NCI-H2227 (cell line): Measurements from ENCODE around the gene BST1.
A peak's percentile ranks its signal among the peaks of the same experiment; 100 is the strongest.

Experiments
- DNase-seq: peaks from one replicate; lab custom pipeline; 2025; ENCODE audit not compliant: unreplicated experiment; lab: John Stamatoyannopoulos, UW

Gene BST1, protein sequence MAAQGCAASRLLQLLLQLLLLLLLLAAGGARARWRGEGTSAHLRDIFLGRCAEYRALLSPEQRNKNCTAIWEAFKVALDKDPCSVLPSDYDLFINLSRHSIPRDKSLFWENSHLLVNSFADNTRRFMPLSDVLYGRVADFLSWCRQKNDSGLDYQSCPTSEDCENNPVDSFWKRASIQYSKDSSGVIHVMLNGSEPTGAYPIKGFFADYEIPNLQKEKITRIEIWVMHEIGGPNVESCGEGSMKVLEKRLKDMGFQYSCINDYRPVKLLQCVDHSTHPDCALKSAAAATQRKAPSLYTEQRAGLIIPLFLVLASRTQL

DNA sequence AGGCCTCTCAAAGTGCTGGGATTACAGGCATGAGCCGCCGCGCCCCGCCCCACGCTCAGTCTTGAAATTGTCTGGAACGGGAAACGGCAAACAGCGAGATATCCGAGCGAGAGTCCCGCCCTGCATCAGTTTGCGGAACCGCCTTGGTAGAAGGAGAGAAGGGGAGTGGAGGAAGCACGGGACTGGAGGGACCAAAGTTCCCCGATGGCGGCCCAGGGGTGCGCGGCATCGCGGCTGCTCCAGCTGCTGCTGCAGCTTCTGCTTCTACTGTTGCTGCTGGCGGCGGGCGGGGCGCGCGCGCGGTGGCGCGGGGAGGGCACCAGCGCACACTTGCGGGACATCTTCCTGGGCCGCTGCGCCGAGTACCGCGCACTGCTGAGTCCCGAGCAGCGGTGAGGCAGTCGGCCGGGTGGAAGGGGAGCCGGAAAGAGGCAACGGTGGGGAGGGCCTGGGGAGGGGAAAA, at the start of gene BST1:
BST1 (plus strand) TSS at position 125 of the 463 bp plus-strand sequence; CDS start at position 205, 80 bp downstream.
- DNase-seq = peak; percentile 40

DNA sequence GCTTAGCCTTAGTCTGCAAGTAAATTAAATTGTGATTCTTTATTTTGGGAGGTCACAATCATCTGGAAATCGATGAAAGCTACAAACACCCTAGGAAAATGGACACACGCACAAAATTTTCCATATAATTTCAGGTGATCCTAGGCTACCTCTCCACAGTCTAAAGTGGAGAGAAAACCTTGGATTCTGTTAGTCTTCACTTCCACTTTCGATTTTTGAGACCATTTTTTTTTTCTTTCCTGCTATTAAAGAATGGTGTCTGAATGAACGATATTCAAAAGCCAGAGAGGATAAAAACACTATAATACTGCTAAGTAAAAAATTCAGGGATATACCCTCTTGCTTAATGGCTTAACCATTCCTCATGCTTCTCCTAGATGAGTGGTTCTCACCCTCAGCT, 49.4 kb upstream of the BST1 start:
- no peak for DNase-seq

DNA sequence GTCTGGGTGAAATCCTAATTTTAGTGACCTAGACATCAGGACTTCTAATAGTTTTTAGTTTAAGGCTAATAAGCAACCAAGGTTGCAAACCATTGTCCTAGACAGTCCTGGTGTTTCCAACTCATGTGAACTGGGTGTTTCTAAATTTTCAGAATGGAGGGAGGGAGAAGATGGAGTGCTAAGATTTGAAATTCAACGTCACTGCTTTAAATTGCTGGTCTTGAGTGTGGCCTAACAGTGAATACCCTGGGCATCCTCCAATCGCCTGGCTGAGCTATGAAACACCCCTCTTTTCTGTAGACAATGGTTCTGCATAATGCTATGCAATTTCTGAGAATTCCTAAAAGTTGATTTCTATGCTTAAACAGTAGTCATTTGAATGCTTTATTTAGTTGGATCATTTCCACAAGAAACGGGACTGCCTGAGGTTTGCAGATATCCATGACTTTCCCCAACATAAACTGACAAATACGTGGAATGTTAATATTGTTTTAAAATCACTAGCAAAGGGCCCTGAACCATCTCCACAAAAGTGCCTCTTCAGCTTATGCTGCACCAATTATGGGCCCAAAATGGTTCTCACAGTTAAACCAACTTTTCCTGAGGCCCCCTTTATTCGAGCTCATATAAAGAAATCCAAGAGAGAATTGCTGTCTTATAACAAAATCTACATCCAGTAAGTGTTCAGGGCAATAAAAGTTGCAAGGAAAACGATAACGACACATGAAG, 48.8 kb upstream of the BST1 start:
- DNase-seq = peak; percentile 38

DNA sequence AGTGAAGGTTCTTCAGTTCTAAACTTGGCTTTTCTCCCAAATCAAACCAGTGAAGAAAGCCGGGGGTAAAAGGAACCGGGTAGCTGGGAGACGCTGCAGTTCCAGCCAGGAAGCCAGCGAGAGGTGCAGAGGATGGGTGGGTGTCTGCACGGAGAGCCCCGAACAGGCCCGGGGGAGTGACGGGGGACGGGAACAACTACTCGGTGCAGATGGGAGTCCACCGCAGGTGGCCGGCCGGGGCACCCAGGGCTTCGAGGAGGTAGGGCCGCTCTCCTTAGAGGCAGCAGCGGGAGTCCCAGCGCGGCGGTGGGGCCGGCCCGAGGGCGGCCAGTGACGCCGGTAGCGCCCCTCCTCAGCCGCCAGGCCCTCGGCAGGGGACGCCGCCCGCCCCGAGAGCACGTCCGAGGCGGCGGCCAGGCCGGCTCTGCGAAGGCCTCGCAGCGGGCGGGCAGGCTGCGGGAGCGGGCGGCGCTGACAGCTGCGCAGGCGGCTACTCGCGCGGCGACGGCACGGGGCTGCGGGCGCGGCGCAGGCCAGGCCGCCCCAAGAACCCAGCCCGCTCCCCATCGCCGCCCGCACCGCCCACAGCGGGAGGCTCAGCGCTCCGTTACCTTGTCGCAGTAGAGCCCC, 48.2 kb upstream of the BST1 start:
- peak; percentile 63 for DNase-seq

DNA sequence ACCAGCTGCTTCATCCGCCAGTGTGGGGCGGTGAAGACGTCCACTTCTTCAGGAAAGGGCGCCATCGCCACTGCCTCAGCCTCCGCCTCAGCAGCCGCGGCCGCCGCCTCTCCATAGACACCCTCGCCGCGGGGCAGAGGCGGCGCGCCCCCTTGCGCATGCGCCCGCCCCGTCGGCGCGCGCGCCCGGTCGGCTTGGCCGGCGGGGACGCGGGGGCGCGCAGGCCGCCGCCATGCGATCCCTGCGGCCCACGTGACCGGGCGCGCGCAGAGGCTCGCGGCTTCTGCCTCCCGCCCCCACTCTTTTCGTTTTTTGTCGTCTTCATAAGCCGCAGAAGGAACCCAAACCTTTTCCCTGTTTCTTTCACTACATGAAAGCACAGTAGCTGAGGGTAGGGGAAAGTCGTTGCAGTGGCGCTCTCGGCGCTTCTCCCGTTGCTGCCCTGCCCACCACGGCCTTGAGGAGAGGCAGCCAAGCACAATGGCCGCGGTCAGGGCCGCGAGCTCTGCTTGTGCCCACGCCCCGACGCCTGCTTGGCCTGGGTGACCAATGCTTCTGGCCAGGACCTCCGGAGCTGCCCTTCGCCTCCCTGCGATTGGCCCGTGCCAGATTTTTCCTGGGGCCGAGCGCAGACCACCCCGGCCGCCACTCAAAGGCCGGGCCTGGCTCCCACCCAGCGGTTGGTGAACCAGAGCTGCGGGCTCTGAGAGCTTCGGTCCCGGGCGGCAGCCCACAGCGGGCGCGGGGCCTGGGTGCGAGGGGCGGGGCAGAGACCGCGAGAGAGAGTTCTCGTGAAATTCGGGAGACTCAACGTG, 47.4 kb upstream of the BST1 start, which contains the start of gene FBXL5:
FBXL5 (minus strand) TSS at position 135 of the 815 bp plus-strand sequence; CDS start at position 65, 70 bp downstream.
- peak; percentile 89 for DNase-seq

DNA sequence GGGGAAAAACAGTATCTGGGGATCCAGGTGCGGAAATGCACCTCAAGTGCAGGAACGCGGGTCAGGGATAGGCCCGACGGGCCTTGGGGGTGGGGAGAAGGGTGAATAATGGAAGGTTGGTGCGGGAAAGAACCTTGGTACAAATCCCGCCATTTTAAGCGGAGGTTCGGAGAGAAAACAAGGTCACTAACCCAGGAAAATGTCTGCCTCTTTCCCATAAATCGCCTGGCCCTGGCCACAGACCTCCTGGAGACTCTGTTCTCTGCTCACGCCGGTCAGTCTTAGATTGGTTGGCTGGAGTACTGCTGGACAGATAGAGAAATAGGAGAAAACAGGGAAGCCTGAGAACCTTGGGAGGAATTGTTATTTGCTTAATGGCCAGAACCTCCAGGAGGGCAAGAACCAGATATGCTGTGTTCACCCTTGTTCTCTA, 46.8 kb upstream of the BST1 start:
- DNase-seq = no peak

DNA sequence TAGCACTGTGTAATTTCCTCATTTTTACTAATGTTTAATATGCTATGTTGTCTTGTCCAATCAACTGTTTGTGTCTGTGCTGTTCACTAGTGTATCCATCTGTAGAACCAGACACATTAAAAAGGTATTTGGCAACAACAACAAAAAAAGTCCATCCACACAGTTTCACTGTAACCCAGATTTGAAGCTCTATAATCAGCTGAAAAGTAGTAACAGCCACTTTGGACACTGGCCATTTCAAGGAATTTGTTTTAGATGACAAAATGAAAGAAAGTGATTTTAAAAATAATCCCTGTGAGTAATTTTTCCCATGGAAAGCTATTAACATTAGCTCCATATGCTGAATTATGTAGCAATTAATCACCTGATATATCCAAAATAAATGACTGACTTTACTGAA, 45.5 kb upstream of the BST1 start:
- DNase-seq = no peak

DNA sequence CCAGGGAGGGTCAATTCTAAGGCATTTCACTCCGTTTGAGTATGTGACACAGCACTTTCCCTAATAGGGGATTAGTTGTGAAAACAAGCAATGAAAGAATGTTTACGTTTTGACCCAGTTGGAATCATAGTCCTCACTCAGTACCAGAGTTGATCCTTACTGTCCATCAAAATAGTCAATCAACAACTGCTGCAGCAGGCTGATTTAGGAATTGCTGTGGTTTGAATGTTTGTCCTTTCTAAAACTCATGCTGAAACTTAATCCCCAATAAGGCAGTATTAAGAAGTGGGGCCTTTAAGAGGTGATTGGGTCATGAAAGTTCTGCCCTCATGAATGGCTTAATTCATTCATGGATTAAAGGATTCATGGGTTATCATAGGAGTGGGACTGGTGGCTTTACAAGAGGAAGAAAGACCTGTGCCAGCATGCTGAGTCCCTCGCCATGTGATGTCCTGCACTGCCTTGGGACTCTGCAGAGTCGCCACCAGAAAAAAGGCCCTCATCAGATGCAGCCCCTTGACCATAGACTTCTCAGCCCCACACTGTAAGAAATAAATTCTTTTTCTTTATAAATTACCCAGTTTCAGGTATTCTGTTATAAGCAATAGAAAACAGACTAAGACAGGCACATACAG, 44.6 kb upstream of the BST1 start:
- DNase-seq = no peak

DNA sequence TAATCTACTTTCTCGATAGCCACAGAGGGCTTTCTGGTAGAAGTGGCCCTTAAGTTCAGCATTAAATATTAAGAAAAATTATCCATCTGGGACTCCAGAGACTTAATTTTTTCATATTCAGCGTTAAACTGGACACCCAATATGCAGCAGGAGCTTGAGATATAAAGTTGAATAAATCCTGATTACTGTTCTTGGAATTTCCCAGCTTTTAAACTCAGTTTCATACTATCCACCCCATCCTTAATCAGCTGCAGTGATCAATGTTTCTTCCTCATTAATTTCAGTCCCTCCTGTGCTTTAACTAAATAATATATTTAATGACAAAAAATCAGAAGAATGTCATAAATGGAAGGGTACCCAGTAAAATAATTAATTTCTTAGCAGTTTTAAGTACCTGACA, 44.1 kb upstream of the BST1 start:
- DNase-seq = no peak

DNA sequence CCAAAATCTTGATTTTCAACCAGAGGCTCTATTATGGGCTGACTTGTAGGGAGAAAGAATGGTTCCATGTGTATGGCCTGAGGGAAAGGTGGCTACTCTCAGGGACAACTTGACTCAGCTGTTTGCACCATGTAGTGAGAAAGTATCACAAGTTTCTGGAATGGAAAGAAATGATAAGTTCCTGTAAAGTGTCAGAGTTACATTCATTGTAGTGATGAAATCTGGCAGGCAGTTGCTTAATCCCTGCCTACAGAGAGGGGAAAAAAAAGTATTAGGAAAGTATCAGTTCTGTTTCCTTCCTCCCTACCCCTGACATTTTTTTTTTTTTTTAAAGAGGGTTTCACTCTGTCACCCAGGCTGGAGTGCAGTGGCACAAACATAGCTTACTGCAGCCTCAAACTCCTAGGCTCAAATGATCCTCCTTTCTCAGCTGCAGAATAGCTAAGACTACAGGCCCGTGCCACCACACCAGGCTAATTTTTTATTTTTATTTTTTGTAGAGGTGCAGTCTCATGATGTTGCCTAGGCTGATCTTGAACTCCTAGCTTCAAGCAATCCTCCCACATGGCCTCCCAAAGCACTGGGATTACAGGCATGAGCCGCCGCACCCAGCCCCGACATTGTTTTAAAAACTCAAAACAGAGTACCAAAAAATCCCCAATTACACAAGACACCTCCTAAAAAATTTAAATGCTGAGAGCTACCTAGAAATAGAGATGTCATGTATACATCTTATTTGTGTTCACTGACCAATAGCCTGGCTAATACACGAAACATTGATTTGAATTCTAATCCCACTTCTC, 42.9 kb upstream of the BST1 start:
- no peak for DNase-seq

DNA sequence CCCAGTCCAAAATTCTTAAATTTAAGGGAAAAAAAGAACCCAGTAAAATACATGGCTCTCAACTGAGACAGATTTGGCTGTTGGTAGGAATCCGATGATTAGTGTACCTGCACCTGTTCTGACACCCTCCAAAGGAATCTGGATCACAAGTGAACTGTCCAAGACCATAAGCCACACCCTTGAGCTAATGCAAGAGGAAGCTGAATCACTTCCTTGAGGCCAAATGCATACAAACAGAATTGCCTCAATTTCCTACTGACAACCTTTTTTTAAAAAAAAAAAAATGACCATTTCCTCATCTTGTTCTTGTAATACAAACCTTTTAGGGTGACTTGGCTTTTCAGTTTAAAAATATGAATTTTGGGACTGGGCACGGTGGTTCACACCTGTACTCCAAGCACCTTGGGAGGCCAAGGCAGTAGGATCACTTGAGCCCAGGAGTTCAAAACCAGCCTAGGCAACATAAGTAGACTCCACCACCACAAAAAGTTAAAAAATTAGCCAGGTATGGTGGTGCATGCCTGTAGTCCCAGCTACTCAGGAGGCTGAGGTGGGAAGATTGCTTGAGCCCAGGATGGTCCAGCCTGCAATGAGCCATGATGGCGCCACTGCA, 37.0 kb upstream of the BST1 start:
- no peak for DNase-seq

DNA sequence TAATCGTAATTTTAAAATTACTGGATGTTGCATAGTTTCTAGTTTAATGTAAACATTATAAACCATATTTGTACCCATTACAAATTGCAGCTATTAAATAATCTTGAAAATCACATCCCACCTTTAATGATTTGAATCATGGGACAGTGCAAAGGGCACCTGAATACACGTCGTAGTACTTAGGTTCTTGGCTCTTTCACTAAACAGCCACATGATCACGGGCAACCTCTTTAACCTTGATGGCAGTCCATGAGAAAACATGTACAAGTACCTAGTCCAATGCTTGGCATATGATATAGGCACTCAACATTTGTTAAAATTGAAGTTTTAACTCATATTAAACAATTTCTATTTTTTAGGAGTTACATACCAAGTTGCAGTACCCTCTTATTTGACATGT, 35.9 kb upstream of the BST1 start:
- no peak for DNase-seq

DNA sequence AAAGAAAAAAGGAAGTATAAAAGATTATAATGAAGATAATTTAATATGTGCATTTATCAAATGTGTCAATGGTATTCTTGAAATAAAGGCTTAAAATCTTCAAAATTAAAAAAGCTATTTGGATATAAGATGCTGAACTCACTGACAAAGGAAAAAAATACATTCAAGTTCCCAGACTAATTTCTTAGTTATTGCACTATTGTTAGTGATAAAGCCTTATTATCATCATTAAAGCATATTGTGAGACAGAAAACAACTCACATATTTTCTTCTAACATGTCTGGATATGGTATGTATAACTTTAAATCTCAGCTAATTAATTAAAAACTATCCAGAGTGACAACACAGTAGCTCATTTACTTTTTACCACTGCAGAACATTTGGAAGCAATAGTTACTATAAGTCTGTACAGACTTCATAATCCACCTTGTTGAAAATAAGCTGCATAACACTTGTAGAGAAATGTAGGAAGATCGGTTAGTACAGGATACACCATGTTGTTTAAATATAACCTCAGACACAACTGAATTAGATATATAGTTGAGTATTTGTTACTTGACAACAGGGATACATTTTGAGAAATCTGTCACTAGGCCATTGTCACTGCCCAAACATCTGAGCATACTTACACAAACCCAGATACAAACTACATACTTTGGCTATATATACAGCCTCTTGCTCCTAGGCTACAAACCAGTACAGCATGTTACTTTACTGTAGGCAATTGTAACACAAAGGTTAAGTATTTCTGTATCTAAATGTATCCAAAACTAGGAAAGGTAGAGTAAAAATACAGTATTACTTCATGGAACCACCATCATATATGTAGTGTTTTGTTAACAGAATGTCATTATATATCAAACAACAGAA, 34.1 kb upstream of the BST1 start:
- DNase-seq = no peak

DNA sequence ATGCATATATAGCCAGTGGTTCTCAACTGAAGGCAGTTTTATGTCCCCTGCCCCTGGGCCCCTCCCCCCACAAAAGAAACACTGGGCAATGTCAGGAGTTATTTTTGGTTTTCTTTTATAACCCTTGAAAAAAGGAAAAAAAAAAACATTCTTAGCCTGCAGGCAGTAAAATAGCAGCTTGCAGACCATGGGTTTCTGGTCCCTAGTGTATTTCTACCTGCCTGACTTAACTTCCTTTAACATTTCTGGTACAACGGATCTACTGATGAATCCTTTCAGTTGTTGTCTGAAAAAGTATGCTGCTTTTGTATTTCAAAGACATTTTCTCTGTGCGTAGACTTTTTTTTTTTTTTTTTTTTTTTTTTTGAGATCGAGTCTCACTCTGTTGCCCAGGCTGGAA, 32.3 kb upstream of the BST1 start:
- DNase-seq = no peak

DNA sequence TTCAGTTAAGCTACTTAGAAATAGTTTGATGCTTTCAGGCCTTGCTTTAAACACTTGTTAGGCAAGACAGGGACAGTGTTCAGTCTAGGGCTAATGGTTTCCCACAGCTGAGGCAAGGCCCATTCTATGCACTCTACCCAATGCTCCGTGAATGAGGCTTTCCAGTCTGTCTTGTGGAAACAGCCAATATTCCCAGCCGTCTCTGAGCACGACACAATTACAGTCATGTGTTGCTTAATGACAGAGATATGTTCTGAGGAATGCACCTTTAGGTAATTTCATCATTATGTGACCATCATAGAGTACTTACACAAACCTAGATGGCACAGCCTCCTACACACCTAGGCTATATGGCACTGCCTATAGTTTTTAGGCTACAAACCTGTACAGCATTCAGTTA, 30.8 kb upstream of the BST1 start:
- DNase-seq = no peak

DNA sequence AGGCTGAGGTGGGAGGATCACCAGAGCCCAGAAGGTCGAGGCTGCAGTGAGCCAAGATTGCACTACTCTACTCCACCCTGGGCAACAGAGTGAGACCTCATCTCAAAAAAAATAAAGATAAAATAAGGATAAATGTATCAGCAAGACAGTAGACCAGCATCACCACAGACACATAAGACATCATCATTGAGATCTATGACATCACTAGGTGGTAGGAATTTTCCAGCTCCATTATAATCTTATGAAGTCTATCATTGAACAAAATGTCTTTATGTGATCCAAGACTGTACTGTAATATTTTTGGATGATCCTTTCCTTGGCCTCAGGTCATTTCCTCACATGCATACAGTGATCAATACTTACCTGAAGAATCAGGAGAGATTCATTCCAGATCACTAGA, 29.5 kb upstream of the BST1 start:
- DNase-seq = no peak

DNA sequence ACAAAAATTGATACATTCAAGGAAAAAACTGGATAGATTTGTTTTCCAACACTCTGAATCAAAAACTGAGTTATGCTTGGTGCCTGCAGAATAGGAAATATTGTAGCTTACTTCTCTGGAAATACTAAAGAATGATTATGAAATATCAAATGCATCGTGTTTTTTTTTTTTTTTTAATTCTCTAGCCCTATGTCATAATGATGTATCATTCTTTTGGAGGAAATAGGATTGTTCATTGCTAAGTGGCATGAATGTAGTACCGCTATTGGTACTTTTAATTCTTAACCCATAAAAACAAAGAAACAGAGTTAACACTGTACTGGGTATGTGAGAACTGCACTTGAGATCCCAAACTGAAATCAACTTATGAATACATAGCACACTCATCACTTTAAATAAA, 28.8 kb upstream of the BST1 start:
- DNase-seq = no peak

DNA sequence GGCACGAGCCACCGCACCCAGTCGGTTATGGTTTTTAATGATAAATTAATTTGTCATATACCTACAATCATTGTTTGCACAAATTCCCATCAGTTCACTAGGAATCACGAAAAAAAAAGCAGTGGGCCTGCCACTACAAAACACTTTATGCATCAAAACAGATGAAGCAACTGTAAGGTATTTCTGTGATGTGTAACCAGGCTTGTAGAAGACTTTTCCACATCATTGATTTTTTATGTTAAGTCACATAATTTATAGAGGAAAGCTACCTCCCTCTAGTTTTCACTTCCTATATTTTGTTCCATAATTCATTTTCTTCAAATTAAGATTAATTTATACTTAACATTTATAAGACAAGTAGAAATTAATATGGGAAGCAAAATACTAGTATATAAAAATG, 27.9 kb upstream of the BST1 start:
- DNase-seq = no peak
